ENCODE results near the gene RIPOR3.
"Not testable (repeated sequence)": the region's sequence is repeated elsewhere in the genome, so short reads cannot be mapped to it uniquely, and the experiment has no call there.

RIPOR3 gene

DNA sequence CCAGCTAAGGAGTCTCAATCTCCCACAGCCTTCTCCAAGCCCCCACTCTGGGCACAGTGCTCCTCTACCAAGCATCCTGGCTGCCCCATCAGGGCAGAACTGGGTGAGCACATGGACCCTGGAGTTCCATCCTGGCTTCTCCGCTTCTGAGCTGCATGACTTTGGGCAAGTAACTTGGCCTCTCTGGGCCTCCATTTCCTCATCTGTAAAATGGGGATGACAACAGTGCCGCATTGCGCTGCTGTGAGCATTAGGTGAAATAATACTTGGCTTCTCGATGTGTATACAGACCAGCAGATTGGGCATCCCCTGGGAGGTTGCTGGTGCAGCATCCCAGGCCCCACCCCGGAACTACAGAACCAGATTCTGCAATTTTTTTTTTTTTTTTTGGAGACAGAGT lies 8.3 kb upstream of the RIPOR3 start:
- H3K27ac ChIP-seq (ENCODE audit: low read length) = no peak overlapping the region
- H3K36me3 ChIP-seq (ENCODE audit: control insufficient read depth in 2 of 2, insufficient read depth in 2 of 2, low read length in 2 of 2) = no peaks in the 10 kb centered on the region
- H3K9ac ChIP-seq (ENCODE audit: low read length in 2 of 2) = no peak overlapping the region
- H3K4me1 ChIP-seq (ENCODE audit: control insufficient read depth, insufficient read depth, low read length) = no peaks in the 10 kb centered on the region
- H3K27me3 ChIP-seq (ENCODE audit: control insufficient read depth in 1 of 2, insufficient read depth in 2 of 2, low read length in 2 of 2) = no peaks in the 10 kb centered on the region
- H3K9me3 ChIP-seq (ENCODE audit: control insufficient read depth in 2 of 2, low read length in 2 of 2) = no peaks in the 10 kb centered on the region
- no peak overlapping the region for H3K4me3 ChIP-seq (ENCODE audit: low read length in 2 of 2)

DNA sequence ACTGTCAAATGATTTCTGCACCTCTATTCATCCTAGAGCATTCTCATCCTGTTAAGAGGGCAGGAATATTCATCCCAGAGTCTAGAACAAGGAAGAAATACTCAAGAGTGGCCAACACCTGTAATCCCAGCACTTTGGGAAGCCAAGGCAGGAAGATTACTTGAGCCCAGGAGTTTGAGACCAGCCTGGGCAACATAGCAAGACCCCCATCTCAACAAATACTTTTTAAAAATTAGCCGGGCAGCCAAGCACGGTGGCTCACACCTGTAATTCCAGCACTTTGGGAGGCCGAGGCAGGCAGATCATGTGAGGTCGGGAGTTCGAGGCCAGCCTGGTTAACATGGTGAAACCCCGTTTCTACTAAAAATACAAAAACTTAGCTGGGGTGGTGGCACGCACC lies 6.9 kb upstream of the RIPOR3 start:
- not testable (repeated sequence) for H3K36me3 ChIP-seq (ENCODE audit: control insufficient read depth in 2 of 2, insufficient read depth in 2 of 2, low read length in 2 of 2); H3K4me3 ChIP-seq (ENCODE audit: low read length in 2 of 2); H3K9me3 ChIP-seq (ENCODE audit: control insufficient read depth in 2 of 2, low read length in 2 of 2); H3K4me1 ChIP-seq (ENCODE audit: control insufficient read depth, insufficient read depth, low read length); H3K9ac ChIP-seq (ENCODE audit: low read length in 2 of 2); H3K27ac ChIP-seq (ENCODE audit: low read length); H3K27me3 ChIP-seq (ENCODE audit: control insufficient read depth in 1 of 2, insufficient read depth in 2 of 2, low read length in 2 of 2)

DNA sequence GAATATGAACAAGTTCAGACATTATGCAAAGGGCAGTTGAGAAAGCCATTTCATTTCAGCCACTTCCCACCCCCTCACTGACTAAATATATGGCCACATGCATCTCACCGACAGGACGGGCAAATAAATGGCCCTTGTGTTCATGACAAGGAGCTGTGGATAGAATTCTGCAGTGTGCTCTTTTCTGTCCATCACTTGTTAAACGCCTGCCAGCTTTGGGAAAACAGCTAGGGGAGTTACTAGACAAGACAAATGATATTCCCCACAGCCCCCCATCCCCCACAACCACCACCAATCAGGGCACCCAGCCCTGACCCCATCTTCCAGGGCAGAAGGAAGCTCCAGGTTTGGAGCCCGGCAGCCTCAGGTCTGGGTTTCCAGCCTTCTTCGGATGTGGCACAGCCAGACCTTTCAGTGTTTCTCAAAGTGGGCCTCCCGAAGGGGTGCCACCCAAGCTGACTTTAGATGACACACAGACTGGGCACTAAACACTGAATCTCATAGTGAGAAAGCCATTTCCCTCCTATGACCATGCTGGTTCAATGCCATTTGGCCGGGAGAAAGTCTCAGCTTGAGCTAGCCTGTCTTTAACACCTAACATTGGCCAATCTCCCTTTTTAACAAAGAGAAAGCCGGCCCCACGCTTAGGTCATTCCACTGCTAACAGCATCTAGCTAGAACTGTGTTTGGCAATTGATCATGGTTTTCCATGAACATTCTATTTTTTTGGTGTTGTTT lies 4.0 kb upstream of the RIPOR3 start:
- Histone ChIP-seq H3K9ac (ENCODE audit: low read length in 2 of 2) (no peak overlapping the region), H3K9me3 (ENCODE audit: control insufficient read depth in 2 of 2, low read length in 2 of 2) (no peaks in the 10 kb centered on the region), H3K4me1 (ENCODE audit: control insufficient read depth, insufficient read depth, low read length) (peaks cover 13% of the 10 kb centered on the region), H3K27ac (ENCODE audit: low read length) (no peak overlapping the region), H3K4me3 (ENCODE audit: low read length in 2 of 2) (no peak overlapping the region), H3K36me3 (ENCODE audit: control insufficient read depth in 2 of 2, insufficient read depth in 2 of 2, low read length in 2 of 2) (no peaks in the 10 kb centered on the region), H3K27me3 (ENCODE audit: control insufficient read depth in 1 of 2, insufficient read depth in 2 of 2, low read length in 2 of 2) (no peaks in the 10 kb centered on the region)

DNA sequence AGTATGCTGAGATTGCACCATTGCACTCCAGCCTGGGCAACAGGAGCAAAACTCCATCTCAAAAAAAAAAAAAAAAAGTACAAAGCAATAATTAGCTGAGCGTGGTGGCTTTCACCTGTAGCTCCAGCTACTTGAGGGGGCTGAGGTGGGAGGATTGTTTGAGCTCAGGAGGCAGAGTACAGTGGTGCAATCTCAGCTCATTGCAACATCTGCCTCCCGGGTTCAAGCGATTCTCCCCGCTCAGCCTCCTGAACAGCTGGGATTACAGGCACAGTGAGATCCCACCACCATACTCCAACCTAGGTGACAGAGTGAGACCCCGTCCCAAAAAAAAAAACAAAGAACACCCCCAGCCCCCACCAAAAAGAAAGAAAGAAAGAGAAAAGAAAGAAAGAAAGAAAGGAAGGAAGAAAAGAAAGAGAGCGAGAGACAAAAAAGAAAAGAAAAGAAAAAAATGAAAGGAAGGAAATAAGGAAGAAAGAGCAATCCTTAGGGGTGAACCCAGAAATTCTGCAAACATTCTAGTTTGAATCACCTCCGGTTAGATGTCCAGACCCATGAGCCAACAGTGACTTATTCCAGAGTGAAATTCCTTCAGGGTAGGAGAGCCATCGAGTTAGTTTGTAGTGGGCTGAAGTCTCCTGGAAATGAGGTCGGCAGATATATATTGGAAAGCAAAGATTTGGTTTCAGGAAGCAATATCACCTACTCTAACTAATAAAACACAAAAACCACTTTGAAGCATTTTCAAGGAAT lies 3.2 kb upstream of the RIPOR3 start:
- H3K27me3 ChIP-seq (ENCODE audit: control insufficient read depth in 1 of 2, insufficient read depth in 2 of 2, low read length in 2 of 2) = no peaks in the 10 kb centered on the region
- no peaks in the 10 kb centered on the region for H3K9me3 ChIP-seq (ENCODE audit: control insufficient read depth in 2 of 2, low read length in 2 of 2)
- H3K9ac ChIP-seq (ENCODE audit: low read length in 2 of 2) = no peak overlapping the region
- no peak overlapping the region for H3K27ac ChIP-seq (ENCODE audit: low read length)
- H3K4me3 ChIP-seq (ENCODE audit: low read length in 2 of 2) = no peak overlapping the region
- H3K4me1 ChIP-seq (ENCODE audit: control insufficient read depth, insufficient read depth, low read length) = peaks cover 16% of the 10 kb centered on the region
- H3K36me3 ChIP-seq (ENCODE audit: control insufficient read depth in 2 of 2, insufficient read depth in 2 of 2, low read length in 2 of 2) = no peaks in the 10 kb centered on the region

DNA sequence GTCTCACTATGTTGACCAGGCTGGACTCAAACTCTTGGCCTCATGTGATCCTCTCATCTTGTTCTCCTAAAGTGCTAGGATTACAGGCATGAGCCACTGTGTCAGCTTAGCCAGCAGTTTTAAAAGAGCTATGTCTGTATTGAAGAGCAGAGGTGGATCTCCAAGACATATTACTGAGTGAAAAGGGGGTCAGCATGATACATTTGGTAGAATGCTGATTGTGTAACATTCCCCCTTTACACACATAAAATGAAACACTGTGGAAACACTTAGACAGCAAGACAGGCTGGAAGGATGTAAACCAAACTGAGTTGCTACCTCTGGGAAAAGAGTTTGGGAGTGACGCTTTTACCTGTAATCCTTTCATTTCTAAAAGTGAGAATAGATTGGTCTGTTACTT lies 1.7 kb upstream of the RIPOR3 start:
- H3K36me3 ChIP-seq (ENCODE audit: control insufficient read depth in 2 of 2, insufficient read depth in 2 of 2, low read length in 2 of 2) = no peaks in the 10 kb centered on the region
- H3K4me1 ChIP-seq (ENCODE audit: control insufficient read depth, insufficient read depth, low read length) = peaks cover 16% of the 10 kb centered on the region
- H3K9ac ChIP-seq (ENCODE audit: low read length in 2 of 2) = no peak overlapping the region
- no peak overlapping the region for H3K4me3 ChIP-seq (ENCODE audit: low read length in 2 of 2)
- H3K27ac ChIP-seq (ENCODE audit: low read length) = no peak overlapping the region
- no peaks in the 10 kb centered on the region for H3K9me3 ChIP-seq (ENCODE audit: control insufficient read depth in 2 of 2, low read length in 2 of 2)
- no peaks in the 10 kb centered on the region for H3K27me3 ChIP-seq (ENCODE audit: control insufficient read depth in 1 of 2, insufficient read depth in 2 of 2, low read length in 2 of 2)

DNA sequence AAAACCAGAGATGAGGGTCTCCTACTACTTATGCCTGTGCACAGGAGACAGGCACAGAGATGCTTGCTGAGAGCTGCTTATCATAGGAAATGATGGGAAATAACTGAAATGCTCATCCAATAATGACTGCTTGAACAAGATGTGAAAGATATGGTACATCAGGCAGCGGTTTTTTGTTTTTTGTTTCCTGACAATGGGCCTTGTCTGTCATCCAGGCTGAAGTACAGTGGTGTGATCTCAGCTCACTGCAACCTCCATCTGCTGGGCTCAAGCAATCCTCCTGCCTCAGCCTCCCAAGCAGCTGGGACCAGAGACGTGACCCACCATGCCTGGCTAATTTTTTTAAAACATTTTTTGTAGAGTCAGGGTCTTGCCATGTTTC lies 1.2 kb upstream of the RIPOR3 start:
- Histone ChIP-seq H3K4me3 (ENCODE audit: low read length in 2 of 2) (peak overlapping the region in 1 of 2 donors; percentile 71), H3K4me1 (ENCODE audit: control insufficient read depth, insufficient read depth, low read length) (peaks cover 16% of the 10 kb centered on the region), H3K27ac (ENCODE audit: low read length) (no peak overlapping the region), H3K9me3 (ENCODE audit: control insufficient read depth in 2 of 2, low read length in 2 of 2) (no peaks in the 10 kb centered on the region), H3K27me3 (ENCODE audit: control insufficient read depth in 1 of 2, insufficient read depth in 2 of 2, low read length in 2 of 2) (no peaks in the 10 kb centered on the region), H3K36me3 (ENCODE audit: control insufficient read depth in 2 of 2, insufficient read depth in 2 of 2, low read length in 2 of 2) (no peaks in the 10 kb centered on the region), H3K9ac (ENCODE audit: low read length in 2 of 2) (no peak overlapping the region)

DNA sequence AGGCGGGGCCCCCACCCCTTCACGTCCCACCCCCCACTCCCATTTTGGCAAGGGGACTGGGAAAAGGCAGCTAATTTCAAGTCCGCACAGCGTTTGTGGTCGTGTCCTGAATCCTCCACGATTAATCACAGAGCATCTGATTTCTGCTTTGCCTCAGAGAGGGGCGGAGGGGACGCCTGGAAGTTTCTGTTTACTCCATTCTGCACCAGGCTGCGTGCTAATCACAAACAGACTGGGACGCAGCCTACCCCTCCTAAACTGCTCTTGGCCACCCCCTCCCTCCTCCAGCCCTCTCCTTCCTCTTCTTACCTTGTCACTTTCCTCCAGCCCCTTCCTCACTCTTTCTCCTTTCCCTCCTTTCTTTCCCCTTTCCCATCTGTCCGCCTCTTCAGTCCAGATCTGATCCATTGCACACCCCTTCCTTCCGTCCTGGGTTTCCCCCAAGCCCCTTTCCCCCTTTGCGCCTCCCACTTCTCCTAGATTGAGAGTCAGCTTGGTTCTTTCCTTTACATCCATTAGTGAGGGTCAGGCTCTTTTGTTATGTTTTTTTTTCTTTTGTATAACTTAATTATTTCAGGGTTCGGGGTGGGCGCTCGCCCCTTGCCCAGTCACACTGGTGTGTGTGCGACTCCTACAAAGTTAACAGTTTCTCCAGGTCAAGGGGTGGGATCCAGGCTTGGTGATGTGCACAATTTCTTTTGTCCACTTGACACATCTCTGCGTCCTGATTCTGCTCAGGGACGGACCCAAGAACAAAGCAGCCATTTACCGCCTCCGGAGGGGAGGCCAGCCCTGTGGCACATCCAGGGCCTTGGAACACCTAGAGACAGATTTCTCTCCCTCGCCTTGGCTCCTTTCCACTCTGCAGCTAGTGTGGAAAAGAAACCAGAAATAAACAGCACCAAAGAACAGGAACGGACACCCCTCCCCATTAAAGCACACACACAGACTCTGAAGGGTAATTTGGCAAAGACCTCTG lies 520 bp upstream of the RIPOR3 start:
- Histone ChIP-seq H3K9ac (ENCODE audit: low read length in 2 of 2) (peak overlapping the region in 1 of 2 donors; percentile 57), H3K27ac (ENCODE audit: low read length) (peak overlapping the region; percentile 18), H3K9me3 (ENCODE audit: control insufficient read depth in 2 of 2, low read length in 2 of 2) (no peaks in the 10 kb centered on the region), H3K4me3 (ENCODE audit: low read length in 2 of 2) (peak overlapping the region; percentile 62 to 71), H3K27me3 (ENCODE audit: control insufficient read depth in 1 of 2, insufficient read depth in 2 of 2, low read length in 2 of 2) (no peaks in the 10 kb centered on the region), H3K36me3 (ENCODE audit: control insufficient read depth in 2 of 2, insufficient read depth in 2 of 2, low read length in 2 of 2) (no peaks in the 10 kb centered on the region), H3K4me1 (ENCODE audit: control insufficient read depth, insufficient read depth, low read length) (peaks cover 20% of the 10 kb centered on the region)

DNA sequence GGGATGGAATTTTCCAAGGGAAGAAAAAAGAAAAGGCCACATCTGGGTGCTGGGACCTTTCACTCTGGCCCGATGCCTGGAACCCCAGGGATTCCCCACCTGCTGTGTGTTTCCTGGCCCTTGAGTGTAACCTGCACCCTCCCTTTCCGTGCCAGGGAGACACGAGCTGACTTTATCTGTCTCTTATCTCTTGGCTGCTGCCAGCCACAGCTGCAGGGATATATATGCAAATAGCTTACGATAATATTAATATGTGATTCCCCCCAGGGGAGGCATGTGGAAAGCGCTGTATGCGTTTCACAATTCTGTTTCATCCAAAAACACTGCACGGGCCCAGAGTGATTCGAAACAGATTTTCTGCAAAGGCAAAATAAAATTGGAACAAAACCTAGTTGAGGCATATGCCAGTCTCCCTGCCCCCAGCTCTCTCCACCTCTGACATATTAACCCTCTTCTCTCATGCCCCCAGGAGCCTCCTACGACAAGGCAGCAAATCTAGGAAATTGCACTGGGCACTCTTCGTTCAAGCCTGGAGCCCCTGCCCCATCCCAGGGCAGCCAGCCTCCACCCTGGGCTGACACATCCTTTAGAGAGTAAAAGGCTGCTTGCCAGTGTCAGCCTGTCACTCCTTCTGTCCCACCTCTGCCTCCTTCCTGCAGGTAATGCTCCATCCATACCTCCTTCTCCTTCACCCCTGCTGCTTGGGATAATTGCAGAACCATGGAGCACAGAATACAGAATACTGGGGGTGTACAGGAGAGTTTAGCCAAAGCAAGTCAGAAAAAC lies 1.3 kb downstream of the RIPOR3 start:
- no peak overlapping the region for H3K27ac ChIP-seq (ENCODE audit: low read length)
- H3K9ac ChIP-seq (ENCODE audit: low read length in 2 of 2) = no peak overlapping the region
- H3K4me1 ChIP-seq (ENCODE audit: control insufficient read depth, insufficient read depth, low read length) = peaks cover 22% of the 10 kb centered on the region
- no peaks in the 10 kb centered on the region for H3K27me3 ChIP-seq (ENCODE audit: control insufficient read depth in 1 of 2, insufficient read depth in 2 of 2, low read length in 2 of 2)
- peak overlapping the region; percentile 4 to 71 for H3K4me3 ChIP-seq (ENCODE audit: low read length in 2 of 2)
- no peaks in the 10 kb centered on the region for H3K36me3 ChIP-seq (ENCODE audit: control insufficient read depth in 2 of 2, insufficient read depth in 2 of 2, low read length in 2 of 2)
- no peaks in the 10 kb centered on the region for H3K9me3 ChIP-seq (ENCODE audit: control insufficient read depth in 2 of 2, low read length in 2 of 2)

DNA sequence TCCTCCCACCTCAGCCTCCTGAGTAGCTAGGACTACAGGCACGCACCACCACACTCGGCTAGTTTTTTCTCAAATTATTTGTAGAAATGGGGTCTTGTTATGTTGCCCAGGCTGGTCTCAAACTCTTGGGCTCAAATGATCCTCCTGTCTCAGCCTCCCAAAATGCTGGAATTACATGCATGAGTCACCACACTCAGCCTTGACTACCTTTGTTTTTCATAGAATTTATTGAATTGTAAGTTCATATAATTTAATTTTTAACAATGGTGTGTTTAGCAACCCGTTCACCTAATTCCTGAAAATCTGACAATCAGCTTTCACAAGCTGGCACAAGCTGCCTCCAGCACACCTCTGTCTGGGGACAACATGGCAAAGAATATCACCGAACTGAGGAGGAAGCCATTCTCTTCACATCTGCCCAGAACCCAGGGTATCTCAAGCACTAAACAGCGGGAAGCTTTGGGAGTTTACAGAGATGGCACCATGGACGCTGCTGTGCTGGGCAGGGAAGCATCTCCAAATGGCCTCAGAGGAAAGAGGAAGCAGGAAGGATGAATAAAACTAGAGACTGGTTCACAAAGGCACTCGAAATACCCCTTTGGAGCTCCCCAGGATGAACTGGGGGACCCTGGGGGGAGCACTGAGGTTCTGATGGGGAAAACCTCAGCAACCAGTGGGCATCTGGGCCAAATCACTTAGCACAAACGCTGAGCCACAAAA lies 2.9 kb downstream of the RIPOR3 start:
- H3K36me3 ChIP-seq (ENCODE audit: control insufficient read depth in 2 of 2, insufficient read depth in 2 of 2, low read length in 2 of 2) = no peaks in the 10 kb centered on the region
- H3K9ac ChIP-seq (ENCODE audit: low read length in 2 of 2) = no peak overlapping the region
- H3K27me3 ChIP-seq (ENCODE audit: control insufficient read depth in 1 of 2, insufficient read depth in 2 of 2, low read length in 2 of 2) = no peaks in the 10 kb centered on the region
- H3K4me1 ChIP-seq (ENCODE audit: control insufficient read depth, insufficient read depth, low read length) = peaks cover 22% of the 10 kb centered on the region
- H3K4me3 ChIP-seq (ENCODE audit: low read length in 2 of 2) = no peak overlapping the region
- no peaks in the 10 kb centered on the region for H3K9me3 ChIP-seq (ENCODE audit: control insufficient read depth in 2 of 2, low read length in 2 of 2)
- H3K27ac ChIP-seq (ENCODE audit: low read length) = no peak overlapping the region

Data from stomach smooth muscle (tissue), 2 donors.